Activated CD4-positive, alpha-beta T cell treated with anti-CD3 and anti-CD28 coated beads, Interleukin-2, amount 50 U/mL, for 1 hour (primary cell): ENCODE results near the gene SLC45A3.

ENCODE experiments used
- DNase-seq: peaks from one replicate; pipeline ENCODE4 v3.0.0-alpha.2; 2020

Gene SLC45A3

GRCh38 chr1:205631768-205632668 lies 48.3 kb downstream of the SLC45A3 start, which contains the start of gene ELK4:
Gene ELK4, minus strand, starts transcription at chr1:205632011. Its CDS starts 8,129 bp downstream, at chr1:205623882.
- peak; percentile 100 for DNase-seq

GRCh38 chr1:205631010-205631767 lies 49.1 kb downstream of the SLC45A3 start:
- DNase-seq: peak; percentile 78

GRCh38 chr1:205630651-205631009 lies 49.7 kb downstream of the SLC45A3 start:
- DNase-seq: no peak

GRCh38 chr1:205630241-205630640 lies 50.1 kb downstream of the SLC45A3 start:
- no peak for DNase-seq

- DNase-seq: peak; percentile 3
Observed at GRCh38 chr1:205629751-205630150, 50.6 kb downstream of the SLC45A3 start.

GRCh38 chr1:205627956-205628355 lies 52.4 kb downstream of the SLC45A3 start:
- DNase-seq: no peak

- DNase-seq: no peak
Observed at GRCh38 chr1:205626216-205626615, 54.1 kb downstream of the SLC45A3 start.

GRCh38 chr1:205623646-205624045 lies 56.7 kb downstream of the SLC45A3 start:
- DNase-seq: no peak

- no peak for DNase-seq
Observed at GRCh38 chr1:205620269-205620668, 60.0 kb downstream of the SLC45A3 start.

GRCh38 chr1:205619376-205619775 lies 60.9 kb downstream of the SLC45A3 start:
- DNase-seq: no peak

GRCh38 chr1:205616563-205617293 lies 63.6 kb downstream of the SLC45A3 start:
- no peak for DNase-seq

- DNase-seq: no peak
Observed at GRCh38 chr1:205615789-205616188, 64.5 kb downstream of the SLC45A3 start.

- no peak for DNase-seq
Observed at GRCh38 chr1:205613854-205614412, 66.4 kb downstream of the SLC45A3 start.

GRCh38 chr1:205612556-205612955 lies 67.8 kb downstream of the SLC45A3 start:
- no peak for DNase-seq

- no peak for DNase-seq
Observed at GRCh38 chr1:205612104-205612503, 68.2 kb downstream of the SLC45A3 start.

- no peak for DNase-seq
Observed at GRCh38 chr1:205610901-205611466, 69.3 kb downstream of the SLC45A3 start.

GRCh38 chr1:205610036-205610435 lies 70.3 kb downstream of the SLC45A3 start:
- DNase-seq: no peak
